H1 (cell line): ENCODE data around the gene STAG2. TPM values are rescaled to one million over a fixed set of nuclear protein-coding genes. Genes with fewer than 3 reads are reported as not detected.

Source experiments
- BACH1 ChIP-seq: IDR thresholded peaks from 2 replicates; pipeline ENCODE4 v1.6.1; 2012; ENCODE audit warnings: low read length, improper control_type of control experiment
- BCL11A ChIP-seq, 2 experiments: IDR thresholded peaks; one replicate each; pipeline ENCODE4 v1.6.1; 2011; ENCODE audit warnings: low read depth in 2 of 2, low read length in 2 of 2, mild to moderate bottlenecking in 2 of 2
- CHD2 ChIP-seq: IDR thresholded peaks from 2 replicates; pipeline ENCODE4 v1.6.1; 2012; ENCODE audit warnings: low read length, improper control_type of control experiment
- FOSL1 ChIP-seq: IDR thresholded peaks from 2 replicates; pipeline ENCODE4 v1.6.1; 2011; ENCODE audit warnings: mild to moderate bottlenecking, low read depth, low read length, moderate library complexity; ENCODE audit not compliant: insufficient read depth
- PHF8 ChIP-seq: fragments of 200-600 bp; sonication (generic); conservative IDR thresholded peaks from 2 replicates; pipeline ENCODE4 v1.7.1; 2012; ENCODE audit warnings: low read depth, mild to moderate bottlenecking, inconsistent platforms, low read length, moderate library complexity
- SUZ12 ChIP-seq: fragments of 200-600 bp; sonication (generic); IDR thresholded peaks from 2 replicates; pipeline ENCODE4 v1.6.1; 2012; ENCODE audit warnings: mild to moderate bottlenecking, inconsistent platforms, low read length, moderate library complexity, mixed read lengths
- polyA plus RNA-seq, 7 experiments: library from polyadenylated mRNA; depleted of rRNA in 3 of 7; stranded (reverse) in 5 of 7; unstranded in 2 of 7; fragments of >200 nt in 5 of 7; fragments of 200-250 nt in 2 of 7; gene quantifications; 1 replicate in 5 of 7; 2 replicates in 1 of 7; 4 replicates in 1 of 7; pipeline versions ENCODE4 v1.2.1 to v1.2.3, GENCODE V29; 2011 to 2013; ENCODE audit warnings: missing spikeins in 2 of 7, mixed read lengths in 2 of 7
- total RNA-seq: library from RNA; stranded (reverse); fragmentation: NEBNext Ultra II Directional; extraction: Animal tissue kit (Norgen Biotek cat#: 25700); gene quantifications from 2 replicates; pipeline ENCODE4 v1.2.1, GENCODE V29; 2021

STAG2 gene
- total and polyA plus RNA-seq, 2 of the 8 experiments (the other 6 are each of a cell fraction or from before 2014, with no cell fraction given) = 20.3 to 94.9 TPM

DNA sequence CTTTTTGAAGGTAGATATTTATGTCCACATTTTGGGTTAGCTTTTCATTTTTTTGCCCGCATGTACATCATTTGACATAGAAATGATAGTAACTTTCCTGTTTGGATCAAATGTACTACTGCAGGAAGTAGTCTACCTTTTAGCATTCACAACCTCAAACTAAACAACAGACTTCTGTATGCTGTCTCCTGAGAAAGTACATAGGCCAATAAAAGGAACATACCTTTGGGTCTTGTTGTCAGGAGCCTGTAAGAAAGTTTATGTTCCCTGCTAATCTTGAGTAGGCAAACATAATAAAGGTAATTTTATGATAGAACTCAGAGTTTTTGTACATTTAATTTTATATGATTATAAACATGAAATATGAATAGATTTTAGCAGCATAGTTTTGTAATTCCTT, 54.2 kb downstream of the STAG2 start (continued):
- TF ChIP-seq BACH1 = no peak
- TF ChIP-seq CHD2 = no peak
- no peak for TF ChIP-seq FOSL1
- no peak for TF ChIP-seq SUZ12
- no peak for TF ChIP-seq BCL11A (IDR thresholded peaks at IDR 0.05; ENCODE audit: low read depth in 2 of 2, low read length in 2 of 2)
- TF ChIP-seq PHF8 = no peak
- TF ChIP-seq, all 59 proteins: peak for 0
